Liver (tissue), 9 donors: ENCODE measurements around the gene CTNNA1. TPM values are rescaled to one million over a fixed set of nuclear protein-coding genes. Genes with fewer than 3 reads are reported as not detected.
"Not testable (repeated sequence)": the region's sequence is repeated elsewhere in the genome, so short reads cannot be mapped to it uniquely, and the experiment has no call there.

ENCODE experiments used
- DNase-seq: peaks from one replicate; pipeline ENCODE4 v3.0.0-alpha.2; 2017; ENCODE audit warnings: low spot score
- H3K27ac ChIP-seq, 2 donors: one replicate each; pipeline ENCODE4 v1.7.0; 2013; ENCODE audit warnings: inconsistent platforms in 2 of 2, low read length in 2 of 2, control low read depth in 1 of 2, low read depth in 1 of 2, mild to moderate bottlenecking in 1 of 2
- H3K27me3 ChIP-seq, 4 donors: one replicate each; pipeline versions ENCODE4 v1.6.1 to v1.7.0; 2013; ENCODE audit warnings: low read length in 3 of 4, inconsistent platforms in 1 of 4, mild to moderate bottlenecking in 1 of 4, moderate library complexity in 1 of 4; ENCODE audit not compliant: control insufficient read depth in 4 of 4, insufficient read depth in 4 of 4
- H3K36me3 ChIP-seq, 4 donors: one replicate each; pipeline versions ENCODE4 v1.6.1 to v1.7.0; 2013; ENCODE audit warnings: low read length in 3 of 4, mild to moderate bottlenecking in 3 of 4, low read depth in 1 of 4, moderate library complexity in 1 of 4; ENCODE audit not compliant: control insufficient read depth in 4 of 4, insufficient read depth in 3 of 4
- H3K4me1 ChIP-seq, 4 donors: one replicate each; pipeline versions ENCODE4 v1.6.1 to v1.7.0; 2013; ENCODE audit warnings: low read length in 3 of 4, mild to moderate bottlenecking in 3 of 4, moderate library complexity in 1 of 4; ENCODE audit not compliant: control insufficient read depth in 4 of 4, insufficient read depth in 4 of 4
- H3K4me3 ChIP-seq, 3 donors: one replicate each; pipeline versions ENCODE4 v1.6.1 to v1.7.0; 2013; ENCODE audit warnings: low read length in 3 of 3, control low read depth in 1 of 3, low read depth in 1 of 3, mild to moderate bottlenecking in 1 of 3
- H3K9ac ChIP-seq, 2 donors: one replicate each; pipeline ENCODE4 v1.7.0; 2013; ENCODE audit warnings: low read length in 2 of 2, mild to moderate bottlenecking in 2 of 2, moderate library complexity in 2 of 2, control low read depth in 1 of 2, low read depth in 1 of 2
- H3K9me3 ChIP-seq, 4 donors: one replicate each; pipeline versions ENCODE4 v1.6.1 to v1.7.0; 2013; ENCODE audit warnings: low read length in 3 of 4; ENCODE audit not compliant: control insufficient read depth in 4 of 4
- CTCF ChIP-seq: fragments of 150-350 bp; IDR thresholded peaks from 2 replicates; pipeline ENCODE4 v1.5.1; 2017; ENCODE audit warnings: improper control_type of control experiment, low read depth, low read length; ENCODE audit not compliant: missing input control
- EGR1 ChIP-seq, 2 donors: IDR thresholded peaks; 2 replicates each; pipeline ENCODE4 v1.6.1; 2016 to 2018; ENCODE audit warnings: antibody characterized with exemption in 2 of 2, low read depth in 2 of 2
- FOXA1 ChIP-seq: IDR thresholded peaks from 2 replicates; pipeline ENCODE4 v1.6.1; 2016; ENCODE audit warnings: antibody characterized with exemption
- FOXA2 ChIP-seq: IDR thresholded peaks from 2 replicates; pipeline ENCODE4 v1.6.1; 2016; ENCODE audit warnings: antibody characterized with exemption
- GABPA ChIP-seq, 2 donors: IDR thresholded peaks in 1 of 2; conservative IDR thresholded peaks in 1 of 2; 2 replicates each; pipeline ENCODE4 v1.6.1; 2016; ENCODE audit warnings: antibody characterized with exemption in 2 of 2, mild to moderate bottlenecking in 1 of 2, moderate library complexity in 1 of 2
- HNF4G ChIP-seq: IDR thresholded peaks from 2 replicates; pipeline ENCODE4 v1.6.1; 2016; ENCODE audit warnings: antibody characterized with exemption
- JUND ChIP-seq, 2 donors: IDR thresholded peaks; 2 replicates each; pipeline ENCODE4 v1.6.1; 2016; ENCODE audit warnings: antibody characterized with exemption in 2 of 2
- RAD21 ChIP-seq, 2 donors: IDR thresholded peaks; 2 replicates each; pipeline ENCODE4 v1.6.1; 2016; ENCODE audit warnings: antibody characterized with exemption in 2 of 2, mild to moderate bottlenecking in 2 of 2
- REST ChIP-seq: IDR thresholded peaks from 2 replicates; pipeline ENCODE4 v1.6.1; 2016; ENCODE audit warnings: antibody characterized with exemption, mild to moderate bottlenecking
- SP1 ChIP-seq: IDR thresholded peaks from 2 replicates; pipeline ENCODE4 v1.6.1; 2018; ENCODE audit warnings: antibody characterized with exemption, mild to moderate bottlenecking
- YY1 ChIP-seq: IDR thresholded peaks from 2 replicates; pipeline ENCODE4 v1.6.1; 2016; ENCODE audit warnings: antibody characterized with exemption, mild to moderate bottlenecking
- ZBTB33 ChIP-seq: IDR thresholded peaks from 2 replicates; pipeline ENCODE4 v1.6.1; 2016; ENCODE audit warnings: antibody characterized with exemption
- WGBS: extraction: QIAGEN DNeasy Blood & Tissue Kit; methylation state at CpG from one replicate; pipeline ENCODE4 v1.1.7; 2013; 5-methylcytosine and 5-hydroxymethylcytosine counted together
- polyA plus RNA-seq, 2 donors: library from polyadenylated mRNA; stranded (reverse) in 1 of 2; unstranded in 1 of 2; fragments of 200-250 nt in 1 of 2; fragments of >200 nt in 1 of 2; fragmentation: Nextera tagmentation in 1 of 2; extraction: Ambion mirVana in 1 of 2; gene quantifications; one replicate each; pipeline versions ENCODE4 v1.2.1 to v1.2.3, GENCODE V29; 2013 to 2015
- total RNA-seq, 2 donors: library from RNA; depleted of rRNA; stranded (reverse); fragments of >200 nt; gene quantifications; one replicate each; pipeline ENCODE4 v1.2.3, GENCODE V29; 2014
- donor health status: healthy.
- donor health status: healthy.
- donor health status: healthy.
- donor health status: healthy.
- donor health status: healthy.

The CTNNA1 gene
- total and polyA plus RNA-seq, 4 donors = 39.9 to 150 (median 103) TPM

- TF ChIP-seq ZBTB33 (no peak), JUND (IDR thresholded peaks at IDR 0.05) (no peak), SP1 (no peak)
Measured at GRCh38 chr5:138770977-138771376, 17.8 kb downstream of the CTNNA1 start (continued).

- Histone ChIP-seq H3K4me1 (peaks cover 3 to 11% (median 7%) of the 10 kb centered on the region in 4 donors), H3K27me3 (no peaks in the 10 kb centered on the region), H3K4me3 (no peak overlapping the region), H3K36me3 (no peaks in the 10 kb centered on the region), H3K9ac (no peak overlapping the region), H3K27ac (no peak overlapping the region), H3K9me3 (no peaks in the 10 kb centered on the region)
- WGBS = 79% methylated on average over 5 of the region's 5 CpGs
- no peak for TF ChIP-seq RAD21 (IDR thresholded peaks at IDR 0.05)
- TF ChIP-seq REST = no peak
- TF ChIP-seq FOXA2 = no peak
- no peak for TF ChIP-seq SP1
- TF ChIP-seq GABPA (IDR thresholded peaks at IDR 0.05 in 1 of 2, conservative IDR thresholded peaks at IDR 0.05 in 1 of 2) = no peak
- no peak for TF ChIP-seq CTCF
- no peak for TF ChIP-seq HNF4G
- TF ChIP-seq YY1 = no peak
- no peak for TF ChIP-seq EGR1 (IDR thresholded peaks at IDR 0.05; ENCODE audit: low read depth in 2 of 2)
- TF ChIP-seq FOXA1 = no peak
- DNase-seq = no peak
Measured at GRCh38 chr5:138772986-138773594, 19.9 kb downstream of the CTNNA1 start.

- DNase-seq, H3K27me3 ChIP-seq, H3K9ac ChIP-seq, H3K9me3 ChIP-seq, H3K27ac ChIP-seq, H3K36me3 ChIP-seq, H3K4me3 ChIP-seq: not testable (repeated sequence)
- peaks cover 3 to 11% (median 7%) of the 10 kb centered on the region in 4 donors for H3K4me1 ChIP-seq
- 94% methylated on average over 6 of the region's 6 CpGs for whole genome bisulfite sequencing
Measured at GRCh38 chr5:138773624-138774023, 20.4 kb downstream of the CTNNA1 start.
